ELF-1 (cell line): ENCODE data around the gene KIF18B.
"Not testable (repeated sequence)": the region's sequence is repeated elsewhere in the genome, so short reads cannot be mapped to it uniquely, and the experiment has no call there.

Experiments used
- DNase-seq: peaks from one replicate; pipeline ENCODE4 v3.0.0-alpha.2; 2016; ENCODE audit warnings: low read depth, low spot score

KIF18B gene

GRCh38 chr17:44969144-44969780, 21.7 kb upstream of the KIF18B start:
- peak; percentile 49 for DNase-seq

DNA sequence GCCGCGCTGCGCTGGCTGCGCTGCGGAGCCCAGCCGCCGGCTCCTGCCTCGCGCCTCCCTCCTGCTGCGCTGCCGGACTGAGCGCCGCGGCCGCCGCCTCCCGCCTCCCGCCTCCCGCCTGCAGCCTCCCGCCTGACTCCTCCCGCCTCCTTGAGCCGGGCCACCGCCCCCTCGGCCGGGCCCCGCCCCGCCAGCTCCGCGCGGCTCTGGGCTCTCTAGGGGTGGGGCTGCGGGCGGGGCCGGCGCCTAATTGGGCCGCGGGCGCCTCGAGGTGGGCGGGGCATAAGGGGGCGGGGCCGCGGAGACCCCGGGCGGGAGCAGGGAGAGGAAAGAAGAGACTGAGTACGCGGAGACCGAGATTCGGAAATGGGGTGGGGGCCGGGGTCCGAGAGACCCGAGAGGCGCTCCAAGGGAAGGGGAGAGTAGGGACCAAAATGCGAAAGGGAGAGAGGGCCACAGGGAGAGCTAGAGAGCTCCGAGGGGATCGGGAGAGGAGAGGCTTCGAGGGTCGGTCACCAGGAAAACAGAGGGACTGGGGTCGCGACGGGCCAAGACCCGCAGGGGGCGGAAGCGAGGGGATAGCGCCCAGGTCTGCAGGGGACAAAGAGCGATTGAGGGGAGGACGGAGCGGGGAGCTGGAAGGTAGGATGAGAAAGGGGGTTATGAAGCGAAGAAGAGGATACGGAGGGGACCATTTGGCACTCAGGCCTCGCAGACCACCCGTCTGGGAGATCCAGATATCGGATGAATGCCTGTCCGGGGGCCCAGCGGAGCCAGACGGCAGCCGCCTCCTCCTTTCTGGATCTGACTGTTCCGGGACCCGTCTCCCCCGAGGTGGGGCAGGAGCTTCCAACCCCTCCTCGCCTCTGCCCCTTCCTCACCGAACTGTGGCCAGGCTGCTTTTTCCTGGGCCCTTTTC, 20.9 kb upstream of the KIF18B start, which contains the start of gene C1QL1:
C1QL1 (minus strand) TSS at position 79 of the 919 bp plus-strand sequence. CDS start 255 bp downstream, outside the sequence.
- DNase-seq = peak; percentile 87

- DNase-seq = no peak
These were observed 20.3 kb upstream of the KIF18B start for GRCh38 chr17:44967907-44968224.

DNA sequence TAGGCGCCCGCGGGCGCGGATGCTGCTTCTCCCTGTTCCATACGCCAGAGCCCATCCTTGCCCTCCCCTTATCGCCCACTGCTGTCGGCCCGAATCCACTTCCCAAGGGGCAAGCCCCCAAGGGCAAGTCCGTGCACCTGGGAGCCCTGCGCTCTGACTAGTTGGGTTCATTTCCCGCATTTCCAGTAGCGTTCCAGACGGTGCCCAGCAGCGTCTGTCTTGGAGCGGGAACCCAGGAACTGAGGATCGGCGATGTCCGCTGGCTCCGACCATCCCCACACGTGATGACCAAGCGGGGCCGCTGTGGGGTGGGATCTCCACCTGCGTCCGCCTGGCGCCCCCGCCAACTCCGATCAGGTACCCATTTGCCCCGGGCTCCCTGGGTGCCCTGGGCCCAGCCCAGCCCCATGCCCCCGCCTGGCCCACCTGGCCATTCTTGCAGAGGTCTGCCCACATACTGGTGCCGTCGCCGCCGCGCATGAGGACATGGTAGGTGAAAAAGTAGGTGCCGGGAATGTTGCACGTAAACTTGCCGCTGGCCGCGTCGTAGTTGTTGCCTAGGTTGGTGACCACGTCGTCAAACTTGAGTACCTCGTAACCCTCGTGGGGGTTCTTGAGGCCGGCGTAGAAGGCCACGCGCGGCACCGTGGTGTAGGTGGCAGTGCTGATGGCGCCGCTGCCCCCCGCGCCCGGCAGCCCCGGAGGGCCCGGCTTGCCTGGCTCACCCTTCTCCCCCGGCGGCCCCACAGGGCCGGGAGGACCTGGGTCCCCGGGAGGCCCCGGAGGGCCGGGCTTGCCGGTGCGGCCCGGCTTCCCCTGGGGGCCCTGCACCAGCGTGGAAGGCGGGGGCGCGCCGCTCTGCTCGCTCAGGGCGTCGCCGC, 19.7 kb upstream of the KIF18B start:
- no peak for DNase-seq

GRCh38 chr17:44966348-44967025, 18.9 kb upstream of the KIF18B start:
- DNase-seq = no peak

DNA sequence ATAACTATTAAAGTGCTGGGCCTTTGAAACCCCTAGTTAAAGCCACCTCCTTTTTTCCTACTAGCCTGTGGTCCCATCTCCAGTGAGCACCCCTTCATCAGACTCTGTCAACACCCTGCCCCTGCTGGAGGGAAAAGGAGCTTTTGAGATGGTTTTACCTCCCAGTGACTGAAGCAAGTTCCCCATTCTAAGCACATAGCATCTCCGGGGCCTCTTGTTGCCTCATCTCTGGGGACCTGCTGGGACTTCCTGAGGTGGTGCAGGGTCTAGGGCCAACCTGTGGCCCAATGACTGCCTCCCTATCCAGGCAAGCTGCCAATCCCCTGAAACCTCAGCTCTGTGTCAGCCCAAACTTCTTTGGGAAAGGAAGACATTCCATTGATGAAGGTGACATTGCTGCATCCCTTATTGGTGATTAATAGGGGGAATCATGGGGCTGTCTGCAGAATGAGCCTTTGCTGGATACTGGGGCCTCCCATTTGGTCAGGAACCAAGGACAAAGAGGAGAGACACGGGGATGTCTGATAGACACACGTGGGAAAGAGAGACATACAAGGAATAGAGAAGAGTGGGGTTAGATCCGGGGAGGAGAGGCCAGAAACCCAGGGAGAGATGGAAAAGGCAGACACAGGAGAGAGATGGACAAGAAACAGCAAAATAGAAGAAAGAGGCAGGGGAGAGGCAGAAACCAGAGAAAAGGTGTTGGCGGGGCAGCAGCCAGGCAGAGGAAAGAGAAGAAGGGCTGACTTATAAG, 18.1 kb upstream of the KIF18B start:
- DNase-seq = no peak

- DNase-seq = peak; percentile 57
These were observed 14.4 kb upstream of the KIF18B start for GRCh38 chr17:44961921-44962350.

- DNase-seq = no peak
These were observed 13.1 kb upstream of the KIF18B start for GRCh38 chr17:44960691-44961090.

DNA sequence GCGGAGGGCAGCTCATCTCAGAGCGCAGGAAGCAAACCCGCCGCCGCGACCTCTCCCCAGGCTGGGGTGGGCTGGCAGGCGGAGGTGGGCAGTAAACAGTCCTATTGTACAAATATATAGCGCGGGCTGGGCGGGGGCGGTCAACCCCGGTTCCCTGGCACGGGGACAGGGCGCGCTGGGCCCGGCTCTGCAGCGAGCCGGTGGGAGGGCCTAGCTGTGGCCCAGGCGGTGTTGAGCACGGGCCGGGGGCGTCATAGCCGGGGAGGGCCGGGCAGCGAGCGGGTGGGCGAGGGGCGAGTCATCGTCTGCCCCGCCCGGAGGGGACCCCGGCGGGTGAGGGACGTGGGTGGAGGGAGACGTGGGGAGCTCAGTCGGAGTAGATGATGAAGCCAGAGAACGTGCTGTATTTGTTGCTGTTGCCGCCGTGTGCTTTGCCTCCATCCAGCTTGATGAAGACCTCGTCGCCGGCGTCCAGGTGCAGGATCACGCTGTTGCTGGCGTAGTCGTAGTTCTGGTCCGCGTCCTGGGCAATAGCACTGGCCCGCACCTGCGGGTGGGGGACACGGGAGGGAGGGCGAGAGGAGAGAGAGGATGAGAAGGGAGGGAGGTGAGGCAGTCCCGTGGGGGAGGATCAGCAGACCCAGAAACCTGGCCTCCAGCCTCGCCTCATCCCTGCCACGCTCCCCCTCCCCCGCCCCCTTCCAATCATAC, 12.4 kb upstream of the KIF18B start:
- DNase-seq = no peak

DNA sequence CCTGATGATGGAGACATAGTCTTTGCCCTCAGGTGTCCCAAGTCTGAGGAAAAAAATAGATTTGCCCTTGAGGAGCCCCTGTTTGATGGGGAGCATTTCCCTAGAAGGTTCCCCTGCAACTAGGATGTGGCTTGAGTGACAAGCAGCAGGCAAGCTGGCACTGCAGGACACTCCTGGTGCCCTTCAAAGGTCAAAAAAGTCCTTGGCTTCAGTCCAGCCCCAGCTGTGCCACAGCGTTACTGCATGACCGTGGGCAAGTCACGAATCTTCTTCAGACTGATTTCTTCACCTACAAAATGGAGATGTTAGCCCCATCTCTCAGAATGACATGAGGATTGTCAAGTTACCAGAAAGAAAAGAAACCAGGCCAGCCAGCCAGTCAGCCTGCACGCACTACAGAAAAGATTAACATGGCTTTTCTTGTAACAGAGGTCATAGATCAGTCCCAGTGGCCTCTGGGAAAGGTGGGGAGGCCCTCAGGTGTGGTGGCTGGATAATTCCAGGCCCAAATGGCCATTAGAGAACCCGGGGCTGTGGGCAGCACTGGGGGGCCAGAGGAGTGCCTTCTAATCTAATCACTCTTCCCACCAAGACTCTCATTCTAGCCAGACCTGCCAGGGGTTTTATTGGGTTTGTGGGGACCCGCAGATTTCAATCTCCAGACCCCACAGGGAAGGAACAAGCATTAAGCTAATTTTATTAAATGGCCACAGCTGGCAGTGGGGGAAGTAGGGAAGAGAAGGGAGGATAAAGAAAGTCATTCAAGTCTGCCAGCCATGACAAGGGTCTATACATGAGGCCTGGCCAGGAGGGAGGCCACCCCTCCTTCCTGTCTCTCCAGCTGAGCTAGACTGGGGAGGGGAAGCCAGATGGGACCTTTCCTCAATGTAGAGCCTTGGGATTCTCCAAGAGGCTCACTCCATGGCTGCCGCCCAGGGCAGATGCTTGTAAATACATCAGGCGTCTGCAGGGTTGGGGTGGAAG, 9.7 kb upstream of the KIF18B start:
- no peak for DNase-seq

DNA sequence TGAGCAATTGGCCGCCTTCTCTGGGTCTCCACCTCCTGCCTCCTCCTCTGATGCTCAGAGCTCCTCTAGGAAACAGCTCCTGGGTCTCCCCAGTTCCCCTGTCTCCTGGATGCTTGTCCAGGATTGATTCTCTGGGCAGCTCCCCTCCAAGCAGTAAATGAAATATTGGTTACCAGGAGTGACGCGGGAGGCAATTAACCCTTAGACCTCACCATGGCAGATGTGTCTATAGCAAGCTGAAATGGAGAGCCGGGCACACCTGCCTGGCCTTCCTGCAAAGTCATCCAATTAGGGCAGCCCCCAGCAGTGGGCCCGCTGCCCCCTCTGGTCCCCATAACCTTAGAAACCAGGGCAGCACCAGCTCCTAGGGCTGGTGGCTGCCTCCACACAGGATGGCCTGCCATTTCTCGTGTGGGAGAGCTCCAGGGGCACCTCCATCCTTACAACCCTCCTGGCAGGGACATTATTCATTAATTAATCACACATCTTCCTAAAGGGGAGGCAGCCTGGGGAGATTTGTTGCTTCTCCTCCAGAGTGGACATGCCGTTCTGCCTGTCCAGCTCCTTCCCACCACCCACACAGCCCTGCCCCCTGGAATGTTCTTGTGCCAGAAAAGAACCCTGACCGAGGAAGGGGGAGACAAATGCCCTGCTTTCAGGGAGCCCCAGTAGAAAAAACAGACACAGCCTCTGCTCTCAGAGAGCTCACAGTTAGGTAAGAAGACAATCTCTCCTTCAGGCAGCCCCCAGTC, 8.3 kb upstream of the KIF18B start:
- no peak for DNase-seq

DNA sequence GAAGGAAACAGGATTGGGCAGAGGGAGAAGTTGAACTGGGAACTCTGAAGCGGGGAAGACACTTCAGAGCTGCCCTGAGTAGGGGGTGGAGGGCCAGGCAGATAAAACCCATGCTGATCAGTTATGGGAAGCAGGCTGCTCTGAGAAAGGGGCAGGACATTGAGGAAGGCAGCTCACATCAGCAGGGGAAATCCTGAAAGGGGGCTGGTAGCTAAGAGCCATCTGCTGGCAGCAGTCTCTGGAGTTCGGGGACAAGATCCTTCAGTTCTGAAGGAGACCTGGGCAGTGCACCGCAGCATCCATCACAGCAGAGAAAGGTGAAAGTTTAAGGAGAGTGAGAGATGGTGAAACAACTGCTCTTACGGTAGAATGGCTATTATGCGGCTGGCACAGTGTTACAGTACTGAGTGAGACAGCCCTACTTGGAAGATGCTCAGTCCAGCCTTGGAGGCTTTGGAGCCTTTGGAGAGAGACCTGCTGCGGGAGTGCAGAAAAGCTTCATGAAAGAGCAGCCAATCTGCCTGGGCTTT, 5.4 kb upstream of the KIF18B start:
- DNase-seq = no peak

GRCh38 chr17:44948315-44948795, 782 bp upstream of the KIF18B start:
- DNase-seq = no peak

DNA sequence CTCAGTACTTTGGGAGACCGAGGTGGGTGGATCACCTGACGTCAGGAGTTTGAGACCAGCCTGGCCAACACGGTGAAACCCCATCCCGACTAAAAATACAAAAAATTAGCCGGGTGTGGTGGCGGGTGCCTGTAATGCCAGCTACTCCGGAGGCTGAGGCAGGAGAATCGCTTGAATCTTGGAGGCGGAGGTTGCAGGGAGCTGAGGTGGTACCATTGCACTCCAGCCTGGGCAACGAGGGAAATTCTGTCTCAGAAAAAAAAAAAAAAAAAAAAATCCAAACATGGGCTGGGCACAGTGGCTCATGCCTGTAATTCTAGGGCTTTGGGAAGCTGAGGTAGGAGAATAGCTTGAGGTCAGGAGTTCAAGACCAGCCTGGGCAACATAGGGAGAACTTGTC, 1.9 kb downstream of the KIF18B start:
- not testable (repeated sequence) for DNase-seq

DNA sequence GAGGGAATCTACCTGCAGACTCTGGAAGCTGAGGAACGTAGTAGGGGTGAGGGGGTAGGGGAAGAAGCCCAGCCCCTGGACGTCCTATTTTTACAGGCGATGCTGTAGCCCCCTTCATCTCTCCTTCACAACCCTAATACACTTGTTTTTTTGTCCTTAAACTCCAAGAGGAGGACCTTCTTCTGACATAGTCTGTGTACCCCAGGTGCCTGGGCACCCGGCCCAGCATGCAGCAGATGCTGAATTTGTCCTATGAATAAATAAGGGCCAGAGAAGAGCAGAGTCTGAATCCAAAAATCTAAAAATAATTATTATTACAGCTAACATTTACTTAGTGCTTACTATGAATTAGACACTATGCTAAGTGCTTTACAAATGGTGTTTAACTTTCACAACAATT, 5.1 kb downstream of the KIF18B start:
- DNase-seq = no peak

DNA sequence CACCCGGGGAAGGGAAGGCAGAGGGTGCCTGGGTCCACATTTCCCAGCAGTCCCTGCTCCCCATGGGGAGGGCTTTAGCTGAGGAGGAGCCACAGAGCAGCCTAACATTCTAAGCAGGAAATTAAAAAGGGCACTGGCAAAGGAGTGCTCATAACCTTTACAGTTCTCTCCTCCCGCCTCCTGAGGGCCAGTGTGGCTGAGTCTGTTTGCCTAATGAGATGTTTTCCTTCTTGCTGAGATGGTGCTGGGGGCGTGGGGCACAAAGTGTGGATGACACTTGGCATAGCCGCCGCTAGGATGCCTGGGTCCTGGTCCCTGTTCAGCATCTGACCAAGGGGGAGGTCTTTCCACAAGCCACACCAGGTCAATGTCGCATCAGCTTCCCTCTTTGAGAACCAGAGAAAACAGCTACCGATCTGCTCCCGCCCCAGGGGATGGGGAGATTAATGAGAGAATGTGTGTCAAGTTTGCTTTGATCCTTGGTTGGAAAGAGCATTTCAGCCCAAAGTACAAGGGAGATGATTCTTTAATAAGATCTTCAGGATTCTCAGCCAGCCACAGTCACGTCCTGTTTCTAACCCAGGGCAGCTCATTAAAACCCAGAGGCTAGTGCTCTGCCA, 5.8 kb downstream of the KIF18B start:
- peak; percentile 13 for DNase-seq

DNA sequence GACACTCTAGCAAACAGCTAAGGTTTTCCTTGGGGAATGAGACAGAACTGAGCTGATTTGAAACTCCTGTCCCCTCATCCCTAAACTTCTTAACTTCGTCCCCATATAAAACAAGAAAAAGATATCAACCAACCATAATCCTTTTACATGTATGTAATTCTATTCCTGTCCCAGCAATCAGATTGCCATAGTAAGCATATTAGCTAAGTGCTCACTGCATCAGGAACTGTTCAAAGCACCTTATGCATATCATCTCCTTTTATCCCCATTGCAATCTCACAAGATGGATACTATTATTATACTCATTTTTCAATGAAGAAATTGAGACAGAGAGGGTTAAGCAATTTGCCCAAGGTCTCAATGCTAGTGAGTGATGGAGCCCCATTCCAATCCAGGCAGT, 6.8 kb downstream of the KIF18B start:
- DNase-seq = no peak
